ENCODE results near the gene CMAS. TPM values are rescaled to one million over a fixed set of nuclear protein-coding genes. Genes with fewer than 3 reads are reported as not detected.
"Not testable (repeated sequence)": the region's sequence is repeated elsewhere in the genome, so short reads cannot be mapped to it uniquely, and the experiment has no call there.

CMAS gene
- polyA plus RNA-seq, 1 donor = 55.5 TPM

DNA sequence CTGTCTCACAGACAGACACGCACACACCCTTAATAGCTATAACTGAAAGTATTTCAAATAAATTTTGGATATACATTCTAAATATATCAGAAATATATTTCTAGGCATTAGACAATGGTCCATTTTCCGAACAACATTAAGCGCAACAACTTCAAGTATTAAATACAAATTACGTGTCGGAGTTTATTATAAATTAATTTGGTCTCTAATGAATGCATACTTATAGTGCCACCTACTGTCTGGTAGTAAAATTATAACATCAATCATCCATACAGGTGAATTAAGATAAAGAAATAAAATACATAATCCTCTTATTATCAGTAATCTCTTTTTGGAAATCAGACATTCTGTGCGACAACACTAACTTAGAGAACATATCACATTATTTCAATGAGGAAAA, 27.2 kb upstream of the CMAS start:
- DNase-seq = no peak

DNA sequence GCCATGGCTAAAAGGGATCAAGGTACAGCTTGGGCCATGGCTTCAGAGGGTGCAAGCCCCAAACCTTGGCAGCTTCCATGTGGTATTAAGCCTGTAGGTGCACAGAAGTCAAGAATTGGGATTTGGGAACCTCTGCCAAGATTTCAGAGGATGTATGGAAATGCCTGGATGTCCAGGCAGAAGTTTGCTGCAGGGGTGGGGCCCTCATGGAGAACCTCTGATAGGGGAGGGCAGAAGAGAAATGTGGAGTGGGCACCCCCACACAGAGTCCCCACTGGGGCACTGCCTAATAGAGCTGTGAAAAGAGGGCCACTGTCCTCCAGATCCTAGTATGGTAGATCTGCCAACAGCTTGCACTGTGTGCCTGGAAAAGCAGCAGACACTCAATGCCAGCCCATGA, 22.5 kb upstream of the CMAS start:
- not testable (repeated sequence) for H3K36me3 ChIP-seq (ENCODE audit: control insufficient read depth, insufficient read depth, low read length); H3K4me3 ChIP-seq (ENCODE audit: low read length); H3K4me1 ChIP-seq (ENCODE audit: control insufficient read depth, insufficient read depth, low read length)

More for the DNA sequence above, 27.2 kb upstream of the CMAS start:
- no peaks in the 10 kb centered on the region for H3K27me3 ChIP-seq (ENCODE audit: control insufficient read depth, insufficient read depth, low read length)
- H3K9me3 ChIP-seq (ENCODE audit: control insufficient read depth, low read depth, low read length) = peaks cover 7% of the 10 kb centered on the region
- WGBS (ENCODE audit: insufficient coverage, low lambda C conversion rate) = 89% methylated on average over 5 of the region's 6 CpGs
- H3K36me3 ChIP-seq (ENCODE audit: control insufficient read depth, insufficient read depth, low read length) = no peaks in the 10 kb centered on the region
- no peak overlapping the region for H3K4me3 ChIP-seq (ENCODE audit: low read length)
- H3K4me1 ChIP-seq (ENCODE audit: control insufficient read depth, insufficient read depth, low read length) = no peaks in the 10 kb centered on the region
- H3K27ac ChIP-seq (ENCODE audit: low read length) = no peak overlapping the region

DNA sequence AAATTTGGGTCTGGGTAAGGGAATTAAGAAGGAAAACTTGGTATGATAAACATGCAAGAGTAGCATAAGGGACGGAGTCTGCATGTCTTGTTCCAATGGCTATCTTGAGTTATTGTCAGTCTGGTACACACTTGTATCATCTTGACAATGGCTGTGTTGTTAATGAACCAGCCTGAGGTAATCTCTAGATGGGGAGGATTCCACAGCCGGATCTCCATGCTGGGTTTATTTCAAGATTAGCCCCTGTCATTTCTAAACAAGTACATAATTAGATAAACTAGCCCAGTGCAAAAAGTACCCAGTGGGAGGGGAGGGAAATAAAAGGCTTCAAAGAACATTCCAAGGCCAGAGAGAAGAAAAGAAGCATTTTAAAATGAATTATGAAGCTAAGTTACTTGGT, 16.5 kb upstream of the CMAS start:
- Histone ChIP-seq H3K27ac (ENCODE audit: low read length) (no peak overlapping the region), H3K36me3 (ENCODE audit: control insufficient read depth, insufficient read depth, low read length) (no peaks in the 10 kb centered on the region), H3K4me3 (ENCODE audit: low read length) (no peak overlapping the region), H3K4me1 (ENCODE audit: control insufficient read depth, insufficient read depth, low read length) (no peaks in the 10 kb centered on the region), H3K9me3 (ENCODE audit: control insufficient read depth, low read depth, low read length) (no peaks in the 10 kb centered on the region), H3K27me3 (ENCODE audit: control insufficient read depth, insufficient read depth, low read length) (no peaks in the 10 kb centered on the region)
- DNase-seq = no peak
- no CpG with 5 or more reads among the region's 2 CpGs for whole genome bisulfite sequencing (ENCODE audit: insufficient coverage, low lambda C conversion rate)

More for the DNA sequence above, 22.5 kb upstream of the CMAS start:
- not testable (repeated sequence) for H3K9me3 ChIP-seq (ENCODE audit: control insufficient read depth, low read depth, low read length); H3K27me3 ChIP-seq (ENCODE audit: control insufficient read depth, insufficient read depth, low read length); H3K27ac ChIP-seq (ENCODE audit: low read length); DNase-seq

DNA sequence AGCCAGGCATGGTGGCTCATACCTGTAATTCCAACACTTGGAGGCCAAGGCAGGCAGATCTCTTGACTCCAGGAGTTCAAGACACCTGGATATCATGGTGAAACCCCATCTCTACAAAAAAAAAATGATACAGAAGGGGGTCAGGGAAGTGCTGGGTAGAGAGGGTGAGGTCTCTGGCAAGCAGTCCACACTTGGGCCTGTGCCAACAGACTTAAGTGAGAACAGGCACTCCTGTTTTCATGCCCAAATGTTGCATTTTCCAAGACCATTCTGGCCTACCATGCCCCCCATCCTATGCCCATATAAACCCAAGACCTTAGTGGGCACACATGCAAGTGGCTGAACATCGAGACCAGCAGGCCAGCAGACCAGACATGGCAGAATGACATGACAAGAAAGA, 16.0 kb upstream of the CMAS start:
- Histone ChIP-seq H3K36me3 (ENCODE audit: control insufficient read depth, insufficient read depth, low read length) (no peaks in the 10 kb centered on the region), H3K4me3 (ENCODE audit: low read length) (no peak overlapping the region), H3K27ac (ENCODE audit: low read length) (no peak overlapping the region), H3K9me3 (ENCODE audit: control insufficient read depth, low read depth, low read length) (no peaks in the 10 kb centered on the region), H3K27me3 (ENCODE audit: control insufficient read depth, insufficient read depth, low read length) (no peaks in the 10 kb centered on the region), H3K4me1 (ENCODE audit: control insufficient read depth, insufficient read depth, low read length) (no peaks in the 10 kb centered on the region)
- DNase-seq = no peak
- no CpG with 5 or more reads among the region's 1 CpG for WGBS (ENCODE audit: insufficient coverage, low lambda C conversion rate)

DNA sequence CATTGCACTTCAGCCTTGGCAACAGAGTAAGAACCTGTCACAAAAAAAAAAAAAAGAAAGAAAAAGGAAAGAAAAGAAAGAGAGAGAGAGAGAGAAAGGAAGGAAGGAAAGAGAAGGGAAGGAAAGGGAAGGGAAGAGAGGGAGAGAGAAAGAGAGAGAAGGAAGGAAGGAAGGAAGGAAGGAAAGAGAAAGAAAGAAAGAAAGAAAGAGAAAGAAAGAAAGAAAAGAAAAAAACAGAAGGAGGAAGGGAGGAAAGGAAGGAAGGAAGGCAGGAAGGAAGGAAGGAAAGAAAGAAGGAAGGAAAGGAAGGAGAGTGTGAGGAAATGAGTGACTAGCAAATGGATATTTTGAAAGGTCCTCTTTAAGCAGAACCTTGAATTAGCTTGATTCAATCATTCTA, 13.3 kb upstream of the CMAS start:
- Histone ChIP-seq H3K4me1 (ENCODE audit: control insufficient read depth, insufficient read depth, low read length) (no peaks in the 10 kb centered on the region), H3K9me3 (ENCODE audit: control insufficient read depth, low read depth, low read length) (no peaks in the 10 kb centered on the region), H3K36me3 (ENCODE audit: control insufficient read depth, insufficient read depth, low read length) (no peaks in the 10 kb centered on the region), H3K4me3 (ENCODE audit: low read length) (no peak overlapping the region), H3K27ac (ENCODE audit: low read length) (no peak overlapping the region), H3K27me3 (ENCODE audit: control insufficient read depth, insufficient read depth, low read length) (no peaks in the 10 kb centered on the region)
- DNase-seq = no peak

DNA sequence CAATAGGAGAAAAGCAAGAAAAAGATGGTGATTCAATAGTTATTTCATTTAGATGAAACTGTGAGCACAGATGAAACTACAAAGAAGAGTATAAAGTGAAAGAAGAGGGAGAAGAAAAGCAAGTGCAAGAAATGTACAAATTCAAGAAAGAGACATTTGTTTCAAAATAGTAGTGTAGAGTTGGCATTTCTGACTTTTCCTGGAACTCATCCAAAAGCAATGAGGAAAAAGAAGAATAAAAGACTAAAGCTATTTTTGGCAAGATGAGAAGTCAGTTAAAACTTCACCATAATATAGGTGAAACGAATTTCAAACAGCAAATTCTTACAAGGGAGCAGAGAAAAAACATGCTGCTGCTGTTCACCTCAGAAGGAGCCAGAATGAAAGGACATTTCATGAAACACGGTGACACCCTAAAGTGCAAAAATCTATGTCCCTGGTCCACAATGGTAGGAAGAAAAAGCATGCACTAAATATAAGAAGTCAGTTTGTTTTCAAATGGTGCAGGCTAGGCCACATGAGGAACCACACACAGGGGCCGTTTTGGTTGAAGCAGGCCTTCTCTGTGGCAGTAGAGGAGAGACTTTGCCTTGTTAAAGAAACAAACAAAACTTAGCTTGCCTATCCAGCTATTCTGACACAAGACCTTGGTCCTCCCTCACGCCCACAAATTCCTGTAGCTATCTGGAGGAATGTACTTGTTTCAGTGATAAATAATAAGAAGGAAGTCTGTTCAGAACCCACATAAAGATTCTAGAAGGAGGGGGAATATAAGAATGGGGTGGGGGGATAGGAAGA, 11.1 kb upstream of the CMAS start:
- no peaks in the 10 kb centered on the region for H3K27me3 ChIP-seq (ENCODE audit: control insufficient read depth, insufficient read depth, low read length)
- no peak overlapping the region for H3K27ac ChIP-seq (ENCODE audit: low read length)
- no peaks in the 10 kb centered on the region for H3K4me1 ChIP-seq (ENCODE audit: control insufficient read depth, insufficient read depth, low read length)
- DNase-seq = peak in 1 of 2 donors; percentile 22
- H3K36me3 ChIP-seq (ENCODE audit: control insufficient read depth, insufficient read depth, low read length) = no peaks in the 10 kb centered on the region
- 53% methylated on average over 3 of the region's 4 CpGs for WGBS (ENCODE audit: insufficient coverage, low lambda C conversion rate)
- no peak overlapping the region for H3K4me3 ChIP-seq (ENCODE audit: low read length)
- H3K9me3 ChIP-seq (ENCODE audit: control insufficient read depth, low read depth, low read length) = no peaks in the 10 kb centered on the region

DNA sequence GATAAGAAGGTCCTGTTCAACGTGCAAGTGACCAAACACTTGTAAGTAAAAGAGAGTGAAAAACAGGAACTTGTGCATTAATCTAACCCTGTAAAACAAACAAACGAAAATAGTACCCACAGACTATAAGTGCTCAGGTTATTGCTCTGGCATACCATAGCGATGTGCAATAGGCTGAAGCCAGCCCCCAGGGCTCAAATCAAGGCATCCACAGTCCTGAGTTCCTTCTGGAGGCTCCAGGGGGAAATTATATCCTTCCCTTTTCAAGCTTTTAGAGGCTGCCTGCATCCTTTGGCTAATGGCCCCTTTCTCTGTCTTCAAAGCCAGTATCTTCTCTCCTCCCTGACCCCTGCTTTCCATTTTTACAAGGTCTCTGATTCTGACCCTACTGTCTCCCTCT, 8.1 kb upstream of the CMAS start:
- DNase-seq = no peak
- Histone ChIP-seq H3K27me3 (ENCODE audit: control insufficient read depth, insufficient read depth, low read length) (no peaks in the 10 kb centered on the region), H3K4me3 (ENCODE audit: low read length) (no peak overlapping the region), H3K36me3 (ENCODE audit: control insufficient read depth, insufficient read depth, low read length) (no peaks in the 10 kb centered on the region), H3K9me3 (ENCODE audit: control insufficient read depth, low read depth, low read length) (no peaks in the 10 kb centered on the region), H3K4me1 (ENCODE audit: control insufficient read depth, insufficient read depth, low read length) (peaks cover 1% of the 10 kb centered on the region), H3K27ac (ENCODE audit: low read length) (no peak overlapping the region)
- WGBS (ENCODE audit: insufficient coverage, low lambda C conversion rate) = no CpG with 5 or more reads among the region's 3 CpGs

DNA sequence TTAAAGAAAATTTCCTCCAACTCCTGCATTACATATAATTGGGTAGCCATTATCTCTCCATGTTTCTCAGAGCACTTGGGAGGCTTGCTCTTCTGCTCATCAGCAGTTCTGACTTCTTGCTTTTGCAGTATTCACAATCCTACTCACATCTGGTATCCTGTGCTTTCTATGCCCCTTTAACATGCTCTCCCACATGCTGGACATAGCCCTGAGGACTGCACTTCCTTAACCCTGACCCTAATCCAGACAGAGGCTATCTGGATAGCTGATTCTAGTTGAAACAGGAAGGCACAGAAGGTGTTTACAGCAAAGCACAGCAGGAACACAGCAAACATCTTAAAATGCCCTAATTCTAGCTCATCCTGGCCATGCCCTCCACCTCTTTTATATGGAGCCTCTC, 7.3 kb upstream of the CMAS start:
- peaks cover 5% of the 10 kb centered on the region for H3K4me1 ChIP-seq (ENCODE audit: control insufficient read depth, insufficient read depth, low read length)
- no peaks in the 10 kb centered on the region for H3K36me3 ChIP-seq (ENCODE audit: control insufficient read depth, insufficient read depth, low read length)
- H3K27ac ChIP-seq (ENCODE audit: low read length) = no peak overlapping the region
- H3K4me3 ChIP-seq (ENCODE audit: low read length) = no peak overlapping the region
- no peaks in the 10 kb centered on the region for H3K9me3 ChIP-seq (ENCODE audit: control insufficient read depth, low read depth, low read length)
- DNase-seq = no peak
- H3K27me3 ChIP-seq (ENCODE audit: control insufficient read depth, insufficient read depth, low read length) = no peaks in the 10 kb centered on the region

DNA sequence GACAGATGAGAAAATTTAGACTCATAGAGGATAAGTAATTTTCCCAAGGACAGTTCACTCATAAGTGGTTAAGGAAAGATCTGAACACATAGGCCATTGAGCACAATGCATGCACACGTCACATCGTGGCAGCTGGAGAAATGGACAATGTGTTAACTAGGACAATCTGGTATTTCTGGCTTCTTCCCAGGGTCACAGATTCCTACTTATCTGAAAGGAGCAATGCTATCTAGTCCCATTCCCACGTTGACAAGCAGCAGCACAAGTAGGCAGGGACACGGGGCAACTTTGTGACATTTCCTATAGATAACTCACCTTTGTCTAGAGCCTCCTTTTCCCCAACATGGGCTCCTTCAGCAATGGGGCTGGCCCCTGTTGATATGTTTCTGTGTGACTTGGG, 6.7 kb upstream of the CMAS start:
- Histone ChIP-seq H3K4me1 (ENCODE audit: control insufficient read depth, insufficient read depth, low read length) (peaks cover 9% of the 10 kb centered on the region), H3K27ac (ENCODE audit: low read length) (no peak overlapping the region), H3K36me3 (ENCODE audit: control insufficient read depth, insufficient read depth, low read length) (no peaks in the 10 kb centered on the region), H3K9me3 (ENCODE audit: control insufficient read depth, low read depth, low read length) (no peaks in the 10 kb centered on the region), H3K4me3 (ENCODE audit: low read length) (no peak overlapping the region), H3K27me3 (ENCODE audit: control insufficient read depth, insufficient read depth, low read length) (no peaks in the 10 kb centered on the region)
- no CpG with 5 or more reads among the region's 4 CpGs for WGBS (ENCODE audit: insufficient coverage, low lambda C conversion rate)
- DNase-seq = no peak

DNA sequence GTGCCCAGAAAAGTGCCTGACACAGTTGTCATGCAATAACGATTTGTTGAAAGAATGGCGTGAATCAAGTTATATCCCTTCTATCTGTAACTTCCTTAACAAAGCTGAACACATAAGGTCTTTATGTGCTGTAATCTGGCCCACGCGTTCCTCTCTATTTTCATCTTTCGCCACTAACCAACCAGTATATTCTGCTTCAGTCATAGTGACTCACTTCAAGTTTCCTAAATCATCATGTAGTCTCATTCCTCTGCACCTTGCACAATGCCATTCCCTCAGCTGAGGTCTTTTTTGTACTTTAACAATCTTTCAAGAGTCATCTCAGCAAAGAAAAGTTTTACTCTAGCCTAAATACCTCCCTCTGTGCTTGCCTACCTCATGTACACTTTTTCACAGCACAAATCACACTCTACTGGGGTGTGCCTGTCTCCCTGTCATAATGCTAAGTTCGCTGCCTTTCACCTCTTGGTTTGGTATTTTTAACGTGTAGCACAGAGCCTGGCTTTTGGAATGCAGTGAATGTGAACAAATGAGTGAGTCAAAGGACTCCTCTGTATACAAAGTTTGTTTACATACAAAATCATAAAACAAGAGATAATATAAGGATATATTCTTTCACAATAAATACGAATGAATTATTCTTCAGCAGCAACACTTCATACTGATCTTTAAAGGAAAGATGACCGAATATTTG, 2.9 kb upstream of the CMAS start:
- DNase-seq = peak in 1 of 2 donors; percentile 11
- H3K27me3 ChIP-seq (ENCODE audit: control insufficient read depth, insufficient read depth, low read length) = no peaks in the 10 kb centered on the region
- no peak overlapping the region for H3K4me3 ChIP-seq (ENCODE audit: low read length)
- 60% methylated on average over 2 of the region's 9 CpGs for WGBS (ENCODE audit: insufficient coverage, low lambda C conversion rate)
- H3K9me3 ChIP-seq (ENCODE audit: control insufficient read depth, low read depth, low read length) = no peaks in the 10 kb centered on the region
- no peaks in the 10 kb centered on the region for H3K36me3 ChIP-seq (ENCODE audit: control insufficient read depth, insufficient read depth, low read length)
- H3K27ac ChIP-seq (ENCODE audit: low read length) = peak overlapping the region; percentile 53
- peaks cover 23% of the 10 kb centered on the region for H3K4me1 ChIP-seq (ENCODE audit: control insufficient read depth, insufficient read depth, low read length)

DNA sequence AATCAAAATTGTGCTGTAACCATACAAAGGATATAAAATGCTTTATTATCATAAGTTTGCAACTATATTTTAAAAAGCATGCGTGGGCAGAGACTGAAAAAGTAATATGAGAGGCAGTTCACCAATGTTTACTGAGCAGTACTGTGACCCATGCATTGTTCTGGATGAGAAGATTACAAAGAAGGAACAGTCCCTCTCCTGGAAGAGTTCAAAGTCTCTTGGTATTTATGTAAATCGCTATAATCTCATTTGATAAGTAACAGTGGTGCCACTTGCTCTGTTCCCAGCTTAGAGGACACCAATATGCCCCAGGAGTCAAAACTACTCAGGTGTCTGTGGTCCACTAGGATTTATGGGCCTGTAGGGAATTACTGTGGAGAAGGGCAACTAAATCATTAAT, 2.1 kb upstream of the CMAS start:
- Histone ChIP-seq H3K9me3 (ENCODE audit: control insufficient read depth, low read depth, low read length) (no peaks in the 10 kb centered on the region), H3K27ac (ENCODE audit: low read length) (peak overlapping the region; percentile 53), H3K4me3 (ENCODE audit: low read length) (no peak overlapping the region), H3K36me3 (ENCODE audit: control insufficient read depth, insufficient read depth, low read length) (no peaks in the 10 kb centered on the region), H3K4me1 (ENCODE audit: control insufficient read depth, insufficient read depth, low read length) (peaks cover 31% of the 10 kb centered on the region), H3K27me3 (ENCODE audit: control insufficient read depth, insufficient read depth, low read length) (no peaks in the 10 kb centered on the region)
- peak; percentile 47 to 79 for DNase-seq
- WGBS (ENCODE audit: insufficient coverage, low lambda C conversion rate) = 17% methylated on average over 1 of the region's 2 CpGs

Measured in large intestine (tissue), 3 donors.